HEK293 (cell line): ENCODE measurements around the gene SWT1.

ENCODE experiments used
- CTCF ChIA-PET: fragments of 350-600 bp; formaldehyde crosslinking; extraction: SDS; loops from one replicate; lab custom pipeline; 2021; ENCODE audit warnings: antibody characterized with exemption; lab: Yijun Ruan, JAX
- POLR2A ChIA-PET: fragments of 300-600 bp; formaldehyde crosslinking; extraction: SDS; loops from one replicate; lab custom pipeline; 2020; ENCODE audit warnings: antibody characterized with exemption, inconsistent platforms; lab: Yijun Ruan, JAX
- H3K27ac ChIP-seq: fragments of 200-500 bp; sonication (Bioruptor generic); 2 replicates; pipeline ENCODE4 v1.5.1; 2014; ENCODE audit warnings: low read depth, low read length, control low read depth, inconsistent platforms; ENCODE audit errors: extremely low read depth
- H3K36me3 ChIP-seq, 2 experiments: fragments of 200-500 bp in 1 of 2; sonication (Bioruptor generic) in 1 of 2; 1 replicate in 1 of 2; 2 replicates in 1 of 2; pipeline ENCODE4 v1.5.1; 2014 to 2017; ENCODE audit warnings: inconsistent platforms in 2 of 2, low read length in 2 of 2; ENCODE audit not compliant: control insufficient read depth in 2 of 2, insufficient read depth in 1 of 2
- H3K4me1 ChIP-seq: fragments of 200-500 bp; sonication (Bioruptor generic); 2 replicates; pipeline ENCODE4 v1.5.1; 2014; ENCODE audit warnings: mild to moderate bottlenecking, low read length, inconsistent platforms; ENCODE audit not compliant: control insufficient read depth, insufficient read depth
- H3K4me3 ChIP-seq: 2 replicates; pipeline ENCODE4 v1.5.1; 2011; ENCODE audit warnings: low read depth, mild to moderate bottlenecking, control low read depth, low read length, moderate library complexity
- H3K9me3 ChIP-seq: fragments of 200-500 bp; sonication (Bioruptor generic); 2 replicates; pipeline ENCODE4 v1.5.1; 2014; ENCODE audit warnings: low read depth, low read length, inconsistent platforms; ENCODE audit not compliant: control insufficient read depth, insufficient read depth
- OSR2 ChIP-seq: fragments of 450-650 bp; formaldehyde crosslinking; IDR thresholded peaks from 2 replicates; pipeline ENCODE4 v1.5.1; 2016; ENCODE audit warnings: missing biosample characterization, missing genetic modification characterization
- SETDB1 ChIP-seq: IDR thresholded peaks from one replicate; pipeline ENCODE4 v1.6.1; 2017; ENCODE audit warnings: mild to moderate bottlenecking, low read length, moderate library complexity, mixed read lengths; ENCODE audit not compliant: insufficient read length
- YY2 ChIP-seq: fragments of 450-650 bp; formaldehyde crosslinking; IDR thresholded peaks from 2 replicates; pipeline ENCODE4 v1.5.1; 2016; ENCODE audit warnings: missing biosample characterization, missing genetic modification characterization
- ZBTB17 ChIP-seq: fragments of 450-650 bp; formaldehyde crosslinking; IDR thresholded peaks from 2 replicates; pipeline ENCODE4 v1.5.1; 2016; ENCODE audit warnings: missing biosample characterization, missing genetic modification characterization
- ZNF19 ChIP-seq: fragments of 450-650 bp; formaldehyde crosslinking; IDR thresholded peaks from 2 replicates; pipeline ENCODE4; 2016; ENCODE audit warnings: missing biosample characterization, missing genetic modification characterization, low read depth
- ZNF366 ChIP-seq: fragments of 450-650 bp; formaldehyde crosslinking; conservative IDR thresholded peaks from 2 replicates; pipeline ENCODE4 v1.5.1; 2016; ENCODE audit warnings: missing biosample characterization, missing genetic modification characterization
- ZNF48 ChIP-seq: fragments of 450-650 bp; formaldehyde crosslinking; IDR thresholded peaks from 2 replicates; pipeline ENCODE4 v1.5.1; 2016; ENCODE audit warnings: missing biosample characterization, missing genetic modification characterization
- ZNF514 ChIP-seq: fragments of 450-650 bp; formaldehyde crosslinking; IDR thresholded peaks from 2 replicates; pipeline ENCODE4 v1.5.1; 2016; ENCODE audit warnings: missing biosample characterization, missing genetic modification characterization
- ZNF530 ChIP-seq: fragments of 450-650 bp; formaldehyde crosslinking; IDR thresholded peaks from 2 replicates; pipeline ENCODE4 v1.5.1; 2016; ENCODE audit warnings: low read depth, missing biosample characterization, missing genetic modification characterization
- ZNF677 ChIP-seq: fragments of 450-650 bp; IDR thresholded peaks from 2 replicates; pipeline ENCODE4 v1.5.0; 2018; ENCODE audit warnings: missing biosample characterization, mild to moderate bottlenecking, missing genetic modification characterization, moderate library complexity
- ZNF777 ChIP-seq: fragments of 450-650 bp; formaldehyde crosslinking; IDR thresholded peaks from 2 replicates; pipeline ENCODE4 v1.5.1; 2017; ENCODE audit warnings: missing biosample characterization, missing genetic modification characterization, borderline replicate concordance
- TF ChIP-seq, protein P1 (sequence below): fragments of 450-650 bp; formaldehyde crosslinking; IDR thresholded peaks from 2 replicates; pipeline ENCODE4 v1.5.1; 2016; ENCODE audit warnings: missing biosample characterization, missing genetic modification characterization
- TF ChIP-seq, protein P2 (sequence below): fragments of 450-650 bp; formaldehyde crosslinking; IDR thresholded peaks from 2 replicates; pipeline ENCODE4 v1.5.1; 2016; ENCODE audit warnings: missing biosample characterization, missing genetic modification characterization, borderline replicate concordance
- TF ChIP-seq, protein P3 (sequence below): fragments of 450-650 bp; formaldehyde crosslinking; IDR thresholded peaks from 2 replicates; pipeline ENCODE4 v1.5.1; 2016; ENCODE audit warnings: missing biosample characterization, missing genetic modification characterization, borderline replicate concordance
- TF ChIP-seq, protein P4 (sequence below): fragments of 450-650 bp; formaldehyde crosslinking; IDR thresholded peaks from 2 replicates; pipeline ENCODE4 v1.5.1; 2017; ENCODE audit warnings: missing biosample characterization, missing genetic modification characterization
- TF ChIP-seq, protein P5 (sequence below): fragments of 450-650 bp; formaldehyde crosslinking; IDR thresholded peaks from 2 replicates; pipeline ENCODE4 v1.5.1; 2016; ENCODE audit warnings: missing biosample characterization, missing genetic modification characterization

Gene SWT1

DNA sequence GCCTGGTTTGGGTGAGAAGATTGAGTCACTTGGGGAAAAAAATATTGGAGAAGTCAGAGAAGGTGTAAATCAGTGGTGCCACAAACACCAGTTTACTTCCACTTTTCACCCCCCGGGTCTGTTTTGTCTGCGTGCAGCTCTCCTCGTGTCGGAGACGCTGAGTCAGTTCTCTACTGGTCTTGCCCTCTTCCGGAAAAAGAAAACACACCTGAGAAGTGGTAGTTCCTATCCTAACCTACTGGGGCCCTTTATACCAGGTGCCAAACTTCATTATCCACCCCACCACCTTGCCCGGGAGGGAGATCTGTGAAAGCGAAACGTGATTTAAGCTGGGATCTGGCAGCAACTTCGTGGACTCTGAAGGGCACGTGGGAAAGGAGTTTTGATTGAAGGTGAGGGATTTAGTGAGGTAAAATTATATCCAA, 160.9 kb downstream of the SWT1 start:
- POLR2A ChIA-PET = interaction anchor here (1.2 to 1.5 kb wide), 3 partner anchors 121 to 353 kb away, joined by 3 to 10 read pairs (median 4); no protein-coding TSS in a partner anchor
- Histone ChIP-seq H3K9me3 (no peaks in the 10 kb centered on the region), H3K36me3 (no peaks in the 10 kb centered on the region)
- TF ChIP-seq ZNF677 (tag by site-specific recombination) (no peak), ZNF366 (tag by site-specific recombination) (no peak), ZNF777 (tag by site-specific recombination) (no peak), ZNF48 (tag by site-specific recombination) (no peak), ZBTB17 (tag by site-specific recombination) (peak; percentile 7)
- TF ChIP-seq, protein P1, sequence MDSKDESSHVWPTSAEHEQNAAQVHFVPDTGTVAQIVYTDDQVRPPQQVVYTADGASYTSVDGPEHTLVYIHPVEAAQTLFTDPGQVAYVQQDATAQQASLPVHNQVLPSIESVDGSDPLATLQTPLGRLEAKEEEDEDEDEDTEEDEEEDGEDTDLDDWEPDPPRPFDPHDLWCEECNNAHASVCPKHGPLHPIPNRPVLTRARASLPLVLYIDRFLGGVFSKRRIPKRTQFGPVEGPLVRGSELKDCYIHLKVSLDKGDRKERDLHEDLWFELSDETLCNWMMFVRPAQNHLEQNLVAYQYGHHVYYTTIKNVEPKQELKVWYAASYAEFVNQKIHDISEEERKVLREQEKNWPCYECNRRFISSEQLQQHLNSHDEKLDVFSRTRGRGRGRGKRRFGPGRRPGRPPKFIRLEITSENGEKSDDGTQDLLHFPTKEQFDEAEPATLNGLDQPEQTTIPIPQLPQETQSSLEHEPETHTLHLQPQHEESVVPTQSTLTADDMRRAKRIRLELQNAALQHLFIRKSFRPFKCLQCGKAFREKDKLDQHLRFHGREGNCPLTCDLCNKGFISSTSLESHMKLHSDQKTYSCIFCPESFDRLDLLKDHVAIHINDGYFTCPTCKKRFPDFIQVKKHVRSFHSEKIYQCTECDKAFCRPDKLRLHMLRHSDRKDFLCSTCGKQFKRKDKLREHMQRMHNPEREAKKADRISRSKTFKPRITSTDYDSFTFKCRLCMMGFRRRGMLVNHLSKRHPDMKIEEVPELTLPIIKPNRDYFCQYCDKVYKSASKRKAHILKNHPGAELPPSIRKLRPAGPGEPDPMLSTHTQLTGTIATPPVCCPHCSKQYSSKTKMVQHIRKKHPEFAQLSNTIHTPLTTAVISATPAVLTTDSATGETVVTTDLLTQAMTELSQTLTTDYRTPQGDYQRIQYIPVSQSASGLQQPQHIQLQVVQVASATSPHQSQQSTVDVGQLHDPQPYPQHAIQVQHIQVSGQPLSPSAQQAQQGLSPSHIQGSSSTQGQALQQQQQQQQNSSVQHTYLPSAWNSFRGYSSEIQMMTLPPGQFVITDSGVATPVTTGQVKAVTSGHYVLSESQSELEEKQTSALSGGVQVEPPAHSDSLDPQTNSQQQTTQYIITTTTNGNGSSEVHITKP = 0 out of 2 replicates have a peak, but pooled peaks have one; percentile 46
- TF ChIP-seq, protein P2, sequence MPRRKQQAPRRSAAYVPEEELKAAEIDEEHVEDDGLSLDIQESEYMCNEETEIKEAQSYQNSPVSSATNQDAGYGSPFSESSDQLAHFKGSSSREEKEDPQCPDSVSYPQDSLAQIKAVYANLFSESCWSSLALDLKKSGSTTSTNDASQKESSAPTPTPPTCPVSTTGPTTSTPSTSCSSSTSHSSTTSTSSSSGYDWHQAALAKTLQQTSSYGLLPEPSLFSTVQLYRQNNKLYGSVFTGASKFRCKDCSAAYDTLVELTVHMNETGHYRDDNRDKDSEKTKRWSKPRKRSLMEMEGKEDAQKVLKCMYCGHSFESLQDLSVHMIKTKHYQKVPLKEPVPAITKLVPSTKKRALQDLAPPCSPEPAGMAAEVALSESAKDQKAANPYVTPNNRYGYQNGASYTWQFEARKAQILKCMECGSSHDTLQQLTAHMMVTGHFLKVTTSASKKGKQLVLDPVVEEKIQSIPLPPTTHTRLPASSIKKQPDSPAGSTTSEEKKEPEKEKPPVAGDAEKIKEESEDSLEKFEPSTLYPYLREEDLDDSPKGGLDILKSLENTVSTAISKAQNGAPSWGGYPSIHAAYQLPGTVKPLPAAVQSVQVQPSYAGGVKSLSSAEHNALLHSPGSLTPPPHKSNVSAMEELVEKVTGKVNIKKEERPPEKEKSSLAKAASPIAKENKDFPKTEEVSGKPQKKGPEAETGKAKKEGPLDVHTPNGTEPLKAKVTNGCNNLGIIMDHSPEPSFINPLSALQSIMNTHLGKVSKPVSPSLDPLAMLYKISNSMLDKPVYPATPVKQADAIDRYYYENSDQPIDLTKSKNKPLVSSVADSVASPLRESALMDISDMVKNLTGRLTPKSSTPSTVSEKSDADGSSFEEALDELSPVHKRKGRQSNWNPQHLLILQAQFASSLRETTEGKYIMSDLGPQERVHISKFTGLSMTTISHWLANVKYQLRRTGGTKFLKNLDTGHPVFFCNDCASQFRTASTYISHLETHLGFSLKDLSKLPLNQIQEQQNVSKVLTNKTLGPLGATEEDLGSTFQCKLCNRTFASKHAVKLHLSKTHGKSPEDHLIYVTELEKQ (tag by site-specific recombination) = no peak
- TF ChIP-seq, protein P3, sequence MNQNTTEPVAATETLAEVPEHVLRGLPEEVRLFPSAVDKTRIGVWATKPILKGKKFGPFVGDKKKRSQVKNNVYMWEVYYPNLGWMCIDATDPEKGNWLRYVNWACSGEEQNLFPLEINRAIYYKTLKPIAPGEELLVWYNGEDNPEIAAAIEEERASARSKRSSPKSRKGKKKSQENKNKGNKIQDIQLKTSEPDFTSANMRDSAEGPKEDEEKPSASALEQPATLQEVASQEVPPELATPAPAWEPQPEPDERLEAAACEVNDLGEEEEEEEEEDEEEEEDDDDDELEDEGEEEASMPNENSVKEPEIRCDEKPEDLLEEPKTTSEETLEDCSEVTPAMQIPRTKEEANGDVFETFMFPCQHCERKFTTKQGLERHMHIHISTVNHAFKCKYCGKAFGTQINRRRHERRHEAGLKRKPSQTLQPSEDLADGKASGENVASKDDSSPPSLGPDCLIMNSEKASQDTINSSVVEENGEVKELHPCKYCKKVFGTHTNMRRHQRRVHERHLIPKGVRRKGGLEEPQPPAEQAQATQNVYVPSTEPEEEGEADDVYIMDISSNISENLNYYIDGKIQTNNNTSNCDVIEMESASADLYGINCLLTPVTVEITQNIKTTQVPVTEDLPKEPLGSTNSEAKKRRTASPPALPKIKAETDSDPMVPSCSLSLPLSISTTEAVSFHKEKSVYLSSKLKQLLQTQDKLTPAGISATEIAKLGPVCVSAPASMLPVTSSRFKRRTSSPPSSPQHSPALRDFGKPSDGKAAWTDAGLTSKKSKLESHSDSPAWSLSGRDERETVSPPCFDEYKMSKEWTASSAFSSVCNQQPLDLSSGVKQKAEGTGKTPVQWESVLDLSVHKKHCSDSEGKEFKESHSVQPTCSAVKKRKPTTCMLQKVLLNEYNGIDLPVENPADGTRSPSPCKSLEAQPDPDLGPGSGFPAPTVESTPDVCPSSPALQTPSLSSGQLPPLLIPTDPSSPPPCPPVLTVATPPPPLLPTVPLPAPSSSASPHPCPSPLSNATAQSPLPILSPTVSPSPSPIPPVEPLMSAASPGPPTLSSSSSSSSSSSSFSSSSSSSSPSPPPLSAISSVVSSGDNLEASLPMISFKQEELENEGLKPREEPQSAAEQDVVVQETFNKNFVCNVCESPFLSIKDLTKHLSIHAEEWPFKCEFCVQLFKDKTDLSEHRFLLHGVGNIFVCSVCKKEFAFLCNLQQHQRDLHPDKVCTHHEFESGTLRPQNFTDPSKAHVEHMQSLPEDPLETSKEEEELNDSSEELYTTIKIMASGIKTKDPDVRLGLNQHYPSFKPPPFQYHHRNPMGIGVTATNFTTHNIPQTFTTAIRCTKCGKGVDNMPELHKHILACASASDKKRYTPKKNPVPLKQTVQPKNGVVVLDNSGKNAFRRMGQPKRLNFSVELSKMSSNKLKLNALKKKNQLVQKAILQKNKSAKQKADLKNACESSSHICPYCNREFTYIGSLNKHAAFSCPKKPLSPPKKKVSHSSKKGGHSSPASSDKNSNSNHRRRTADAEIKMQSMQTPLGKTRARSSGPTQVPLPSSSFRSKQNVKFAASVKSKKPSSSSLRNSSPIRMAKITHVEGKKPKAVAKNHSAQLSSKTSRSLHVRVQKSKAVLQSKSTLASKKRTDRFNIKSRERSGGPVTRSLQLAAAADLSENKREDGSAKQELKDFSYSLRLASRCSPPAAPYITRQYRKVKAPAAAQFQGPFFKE (tag by site-specific recombination) = no peak
- TF ChIP-seq, all 188 proteins: peak for 2
- Histone ChIP-seq H3K27ac (peak overlapping the region; percentile 74; the same call in 1 of the 2 replicates), H3K4me1 (peaks cover 9% of the 10 kb centered on the region), H3K4me3 (peak overlapping the region; percentile 91)
- CTCF ChIA-PET = interaction anchor here (0.7 to 2.8 kb wide), 8 partner anchors 24 to 352 kb away, joined by 3 to 11 read pairs (median 4); no protein-coding TSS in a partner anchor

DNA sequence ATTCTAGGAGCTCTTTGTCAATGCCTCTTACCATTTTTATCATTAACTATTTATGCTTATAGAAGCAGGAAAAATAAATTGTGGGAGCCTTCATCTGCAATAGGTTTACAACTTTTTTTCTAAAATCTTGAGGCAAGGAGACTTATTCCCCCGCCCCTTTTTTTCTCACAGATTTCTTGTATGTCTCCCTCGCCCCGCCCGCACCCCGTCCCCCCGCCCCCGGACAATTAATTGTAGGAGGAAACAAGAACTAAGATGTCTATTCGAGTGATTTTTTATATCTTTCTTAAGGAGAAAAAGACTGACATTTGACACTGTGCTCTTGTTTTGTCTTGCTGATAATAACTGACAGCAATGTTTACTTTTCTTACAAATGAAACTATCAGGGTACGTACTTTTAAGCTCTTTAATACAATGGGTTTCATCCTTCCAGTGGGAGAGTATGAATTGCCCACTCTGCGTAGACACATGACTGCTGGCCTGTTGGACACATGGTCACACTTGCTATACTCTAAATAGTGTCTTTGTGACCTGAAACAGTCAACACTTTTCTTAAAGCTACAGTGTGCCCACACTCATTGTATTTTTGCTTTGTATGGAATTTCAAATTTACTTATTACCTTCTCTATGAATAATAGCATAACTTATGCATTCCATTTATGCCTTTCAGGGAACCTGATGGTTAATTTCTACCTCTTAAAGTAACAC, 161.6 kb downstream of the SWT1 start:
- Histone ChIP-seq H3K27ac (no peak overlapping the region), H3K4me1 (peaks cover 9% of the 10 kb centered on the region), H3K36me3 (no peaks in the 10 kb centered on the region), H3K9me3 (no peaks in the 10 kb centered on the region), H3K4me3 (no peak overlapping the region)
- CTCF ChIA-PET = interaction anchor here (1.5 to 2.8 kb wide), 3 partner anchors 173 to 352 kb away, joined by 3 to 11 read pairs (median 7); no protein-coding TSS in a partner anchor
- POLR2A ChIA-PET = no interaction called here
- TF ChIP-seq, protein P4, sequence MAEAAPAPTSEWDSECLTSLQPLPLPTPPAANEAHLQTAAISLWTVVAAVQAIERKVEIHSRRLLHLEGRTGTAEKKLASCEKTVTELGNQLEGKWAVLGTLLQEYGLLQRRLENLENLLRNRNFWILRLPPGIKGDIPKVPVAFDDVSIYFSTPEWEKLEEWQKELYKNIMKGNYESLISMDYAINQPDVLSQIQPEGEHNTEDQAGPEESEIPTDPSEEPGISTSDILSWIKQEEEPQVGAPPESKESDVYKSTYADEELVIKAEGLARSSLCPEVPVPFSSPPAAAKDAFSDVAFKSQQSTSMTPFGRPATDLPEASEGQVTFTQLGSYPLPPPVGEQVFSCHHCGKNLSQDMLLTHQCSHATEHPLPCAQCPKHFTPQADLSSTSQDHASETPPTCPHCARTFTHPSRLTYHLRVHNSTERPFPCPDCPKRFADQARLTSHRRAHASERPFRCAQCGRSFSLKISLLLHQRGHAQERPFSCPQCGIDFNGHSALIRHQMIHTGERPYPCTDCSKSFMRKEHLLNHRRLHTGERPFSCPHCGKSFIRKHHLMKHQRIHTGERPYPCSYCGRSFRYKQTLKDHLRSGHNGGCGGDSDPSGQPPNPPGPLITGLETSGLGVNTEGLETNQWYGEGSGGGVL (tag by site-specific recombination) = no peak
- TF ChIP-seq ZNF19 (tag by site-specific recombination) (no peak), ZNF514 (tag by site-specific recombination) (no peak), SETDB1 (no peak), YY2 (tag by site-specific recombination) (no peak), OSR2 (no peak), ZNF530 (tag by site-specific recombination) (no peak)
- TF ChIP-seq, protein P5, sequence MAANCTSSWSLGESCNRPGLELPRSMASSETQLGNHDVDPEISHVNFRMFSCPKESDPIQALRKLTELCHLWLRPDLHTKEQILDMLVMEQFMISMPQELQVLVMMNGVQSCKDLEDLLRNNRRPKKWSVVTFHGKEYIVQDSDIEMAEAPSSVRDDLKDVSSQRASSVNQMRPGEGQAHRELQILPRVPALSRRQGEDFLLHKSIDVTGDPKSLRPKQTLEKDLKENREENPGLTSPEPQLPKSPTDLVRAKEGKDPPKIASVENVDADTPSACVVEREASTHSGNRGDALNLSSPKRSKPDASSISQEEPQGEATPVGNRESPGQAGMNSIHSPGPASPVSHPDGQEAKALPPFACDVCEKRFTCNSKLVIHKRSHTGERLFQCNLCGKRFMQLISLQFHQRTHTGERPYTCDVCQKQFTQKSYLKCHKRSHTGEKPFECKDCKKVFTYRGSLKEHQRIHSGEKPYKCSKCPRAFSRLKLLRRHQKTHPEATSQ (tag by site-specific recombination) = no peak
